Measurements from ENCODE around the gene SPACA4. TPM values are rescaled to one million over a fixed set of nuclear protein-coding genes. Genes with fewer than 3 reads are reported as not detected.

SPACA4 gene
- total and polyA plus RNA-seq, 4 donors: not detected

DNA sequence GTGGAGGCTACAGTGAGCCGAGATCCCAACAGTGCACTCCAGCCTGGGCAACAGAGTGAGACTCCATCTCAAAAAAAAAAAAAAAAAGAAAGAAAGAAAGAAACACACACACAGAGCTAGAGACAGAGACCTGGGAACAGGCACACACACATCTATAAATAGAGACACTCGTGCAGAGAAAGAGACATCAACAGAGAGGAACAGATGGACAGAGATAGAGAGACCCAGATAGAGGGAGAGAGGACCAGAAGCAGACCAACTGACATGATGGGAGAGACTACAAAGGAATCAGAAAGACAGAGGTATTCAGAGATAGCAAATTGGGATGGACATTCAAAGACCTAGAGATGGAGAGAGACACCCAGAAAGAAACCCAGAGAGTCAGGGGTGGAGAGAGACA, 41.6 kb downstream of the SPACA4 start (continued):
- TF ChIP-seq MAX (IDR thresholded peaks at IDR 0.05): no peak
- no peak for TF ChIP-seq RXRA (IDR thresholded peaks at IDR 0.05)
- TF ChIP-seq, protein P1, sequence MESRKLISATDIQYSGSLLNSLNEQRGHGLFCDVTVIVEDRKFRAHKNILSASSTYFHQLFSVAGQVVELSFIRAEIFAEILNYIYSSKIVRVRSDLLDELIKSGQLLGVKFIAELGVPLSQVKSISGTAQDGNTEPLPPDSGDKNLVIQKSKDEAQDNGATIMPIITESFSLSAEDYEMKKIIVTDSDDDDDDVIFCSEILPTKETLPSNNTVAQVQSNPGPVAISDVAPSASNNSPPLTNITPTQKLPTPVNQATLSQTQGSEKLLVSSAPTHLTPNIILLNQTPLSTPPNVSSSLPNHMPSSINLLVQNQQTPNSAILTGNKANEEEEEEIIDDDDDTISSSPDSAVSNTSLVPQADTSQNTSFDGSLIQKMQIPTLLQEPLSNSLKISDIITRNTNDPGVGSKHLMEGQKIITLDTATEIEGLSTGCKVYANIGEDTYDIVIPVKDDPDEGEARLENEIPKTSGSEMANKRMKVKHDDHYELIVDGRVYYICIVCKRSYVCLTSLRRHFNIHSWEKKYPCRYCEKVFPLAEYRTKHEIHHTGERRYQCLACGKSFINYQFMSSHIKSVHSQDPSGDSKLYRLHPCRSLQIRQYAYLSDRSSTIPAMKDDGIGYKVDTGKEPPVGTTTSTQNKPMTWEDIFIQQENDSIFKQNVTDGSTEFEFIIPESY (IDR thresholded peaks at IDR 0.05): no peak

DNA sequence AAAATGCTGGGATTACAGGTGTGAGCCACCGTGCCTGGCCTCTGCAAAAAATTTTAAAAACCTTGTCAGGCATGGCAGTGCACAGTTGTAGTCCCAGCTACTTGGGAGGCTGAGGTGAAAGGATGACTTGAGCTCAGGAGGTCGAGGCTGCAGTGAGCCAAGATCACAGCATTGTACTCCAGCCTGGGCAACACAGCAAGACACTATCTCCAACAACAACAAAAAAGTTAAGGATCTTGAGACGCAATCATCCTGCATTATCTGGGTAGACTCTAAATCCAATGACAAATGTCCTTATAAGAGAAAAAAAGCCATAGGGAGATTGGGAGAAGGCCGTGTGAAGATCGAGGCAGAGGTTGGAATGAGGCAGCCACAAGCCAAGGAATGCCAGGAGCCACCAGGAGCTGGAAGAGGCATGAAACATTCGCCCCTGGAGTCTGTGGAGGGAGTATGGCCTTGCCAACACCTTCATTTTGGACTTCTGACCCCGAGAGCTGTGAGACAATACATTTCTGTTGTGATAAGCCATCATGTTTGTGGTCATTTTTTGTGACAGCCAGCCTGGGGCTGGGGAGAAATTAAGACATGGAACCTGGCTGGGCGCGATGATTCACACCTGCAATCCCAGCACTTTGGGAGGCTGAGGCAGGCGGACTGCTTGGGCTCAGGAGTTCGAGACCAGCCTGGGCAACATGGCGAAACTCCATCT, 44.6 kb downstream of the SPACA4 start:
- TF ChIP-seq RXRA (IDR thresholded peaks at IDR 0.05): no peak
- TF ChIP-seq, protein P1 (IDR thresholded peaks at IDR 0.05): no peak
- no peak for TF ChIP-seq TAF1 (conservative IDR thresholded peaks at IDR 0.05)
- TF ChIP-seq FOXA1 (IDR thresholded peaks at IDR 0.05): no peak
- TF ChIP-seq JUND (IDR thresholded peaks at IDR 0.05): no peak
- TF ChIP-seq MAX (IDR thresholded peaks at IDR 0.05): no peak
- no peak for DNase-seq (ENCODE audit: low spot score)
- Histone ChIP-seq H3K27me3 (ENCODE audit: control insufficient read depth in 4 of 4, insufficient read depth in 4 of 4, low read length in 3 of 4) (no peaks in the 10 kb centered on the region), H3K9ac (ENCODE audit: low read depth in 1 of 2, low read length in 2 of 2) (no peak overlapping the region), H3K9me3 (ENCODE audit: control insufficient read depth in 4 of 4, low read length in 3 of 4) (no peaks in the 10 kb centered on the region), H3K27ac (ENCODE audit: low read depth in 1 of 2, low read length in 2 of 2) (no peak overlapping the region), H3K4me1 (ENCODE audit: control insufficient read depth in 4 of 4, insufficient read depth in 4 of 4, low read length in 3 of 4) (peaks cover 0 to 5% (median under 1%) of the 10 kb centered on the region in 4 donors), H3K36me3 (ENCODE audit: control insufficient read depth in 4 of 4, insufficient read depth in 3 of 4, low read depth in 1 of 4, low read length in 3 of 4) (no peaks in the 10 kb centered on the region), H3K4me3 (ENCODE audit: low read depth in 1 of 3, low read length in 3 of 3) (no peak overlapping the region)
- 93% methylated on average over 12 of the region's 12 CpGs for WGBS

- Histone ChIP-seq H3K9me3 (ENCODE audit: control insufficient read depth in 4 of 4, low read length in 3 of 4) (no peaks in the 10 kb centered on the region), H3K27ac (ENCODE audit: low read depth in 1 of 2, low read length in 2 of 2) (no peak overlapping the region), H3K4me1 (ENCODE audit: control insufficient read depth in 4 of 4, insufficient read depth in 4 of 4, low read length in 3 of 4) (no peaks in the 10 kb centered on the region), H3K9ac (ENCODE audit: low read depth in 1 of 2, low read length in 2 of 2) (no peak overlapping the region), H3K4me3 (ENCODE audit: low read depth in 1 of 3, low read length in 3 of 3) (no peak overlapping the region), H3K27me3 (ENCODE audit: control insufficient read depth in 4 of 4, insufficient read depth in 4 of 4, low read length in 3 of 4) (no peaks in the 10 kb centered on the region), H3K36me3 (ENCODE audit: control insufficient read depth in 4 of 4, insufficient read depth in 3 of 4, low read depth in 1 of 4, low read length in 3 of 4) (no peaks in the 10 kb centered on the region)
- no peak for DNase-seq (ENCODE audit: low spot score)
- WGBS: 93% methylated on average over 5 of the region's 5 CpGs
- TF ChIP-seq, protein P2, sequence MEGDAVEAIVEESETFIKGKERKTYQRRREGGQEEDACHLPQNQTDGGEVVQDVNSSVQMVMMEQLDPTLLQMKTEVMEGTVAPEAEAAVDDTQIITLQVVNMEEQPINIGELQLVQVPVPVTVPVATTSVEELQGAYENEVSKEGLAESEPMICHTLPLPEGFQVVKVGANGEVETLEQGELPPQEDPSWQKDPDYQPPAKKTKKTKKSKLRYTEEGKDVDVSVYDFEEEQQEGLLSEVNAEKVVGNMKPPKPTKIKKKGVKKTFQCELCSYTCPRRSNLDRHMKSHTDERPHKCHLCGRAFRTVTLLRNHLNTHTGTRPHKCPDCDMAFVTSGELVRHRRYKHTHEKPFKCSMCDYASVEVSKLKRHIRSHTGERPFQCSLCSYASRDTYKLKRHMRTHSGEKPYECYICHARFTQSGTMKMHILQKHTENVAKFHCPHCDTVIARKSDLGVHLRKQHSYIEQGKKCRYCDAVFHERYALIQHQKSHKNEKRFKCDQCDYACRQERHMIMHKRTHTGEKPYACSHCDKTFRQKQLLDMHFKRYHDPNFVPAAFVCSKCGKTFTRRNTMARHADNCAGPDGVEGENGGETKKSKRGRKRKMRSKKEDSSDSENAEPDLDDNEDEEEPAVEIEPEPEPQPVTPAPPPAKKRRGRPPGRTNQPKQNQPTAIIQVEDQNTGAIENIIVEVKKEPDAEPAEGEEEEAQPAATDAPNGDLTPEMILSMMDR (IDR thresholded peaks at IDR 0.05; ENCODE audit: low read depth, low read length, missing input control): no peak
- no peak for TF ChIP-seq FOXA1 (IDR thresholded peaks at IDR 0.05)
- TF ChIP-seq, protein P3, sequence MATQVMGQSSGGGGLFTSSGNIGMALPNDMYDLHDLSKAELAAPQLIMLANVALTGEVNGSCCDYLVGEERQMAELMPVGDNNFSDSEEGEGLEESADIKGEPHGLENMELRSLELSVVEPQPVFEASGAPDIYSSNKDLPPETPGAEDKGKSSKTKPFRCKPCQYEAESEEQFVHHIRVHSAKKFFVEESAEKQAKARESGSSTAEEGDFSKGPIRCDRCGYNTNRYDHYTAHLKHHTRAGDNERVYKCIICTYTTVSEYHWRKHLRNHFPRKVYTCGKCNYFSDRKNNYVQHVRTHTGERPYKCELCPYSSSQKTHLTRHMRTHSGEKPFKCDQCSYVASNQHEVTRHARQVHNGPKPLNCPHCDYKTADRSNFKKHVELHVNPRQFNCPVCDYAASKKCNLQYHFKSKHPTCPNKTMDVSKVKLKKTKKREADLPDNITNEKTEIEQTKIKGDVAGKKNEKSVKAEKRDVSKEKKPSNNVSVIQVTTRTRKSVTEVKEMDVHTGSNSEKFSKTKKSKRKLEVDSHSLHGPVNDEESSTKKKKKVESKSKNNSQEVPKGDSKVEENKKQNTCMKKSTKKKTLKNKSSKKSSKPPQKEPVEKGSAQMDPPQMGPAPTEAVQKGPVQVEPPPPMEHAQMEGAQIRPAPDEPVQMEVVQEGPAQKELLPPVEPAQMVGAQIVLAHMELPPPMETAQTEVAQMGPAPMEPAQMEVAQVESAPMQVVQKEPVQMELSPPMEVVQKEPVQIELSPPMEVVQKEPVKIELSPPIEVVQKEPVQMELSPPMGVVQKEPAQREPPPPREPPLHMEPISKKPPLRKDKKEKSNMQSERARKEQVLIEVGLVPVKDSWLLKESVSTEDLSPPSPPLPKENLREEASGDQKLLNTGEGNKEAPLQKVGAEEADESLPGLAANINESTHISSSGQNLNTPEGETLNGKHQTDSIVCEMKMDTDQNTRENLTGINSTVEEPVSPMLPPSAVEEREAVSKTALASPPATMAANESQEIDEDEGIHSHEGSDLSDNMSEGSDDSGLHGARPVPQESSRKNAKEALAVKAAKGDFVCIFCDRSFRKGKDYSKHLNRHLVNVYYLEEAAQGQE (IDR thresholded peaks at IDR 0.05): no peak
Measured at GRCh38 chr19:48651683-48652048, 45.1 kb downstream of the SPACA4 start.

Data from liver (tissue), 9 donors.